Spleen (tissue), 11 donors: ENCODE measurements around the gene UCHL5. TPM values are rescaled to one million over a fixed set of nuclear protein-coding genes. Genes with fewer than 3 reads are reported as not detected.
"Not testable (repeated sequence)": the region's sequence is repeated elsewhere in the genome, so short reads cannot be mapped to it uniquely, and the experiment has no call there.

ENCODE experiments used
- DNase-seq: peaks from one replicate; pipeline ENCODE4 v3.0.0-alpha.2; 2020
- H3K27ac ChIP-seq, 8 donors: fragments of 200-600 bp; sonication (generic) in 7 of 8; 1 replicate in 4 of 8; 2 replicates in 4 of 8; pipeline versions ENCODE4 v1.5.0 to v1.8.0; 2016 to 2021; ENCODE audit warnings: inconsistent platforms in 4 of 8, mild to moderate bottlenecking in 4 of 8, moderate library complexity in 1 of 8
- H3K27me3 ChIP-seq, 7 donors: fragments of 200-600 bp; sonication (generic) in 6 of 7; replicated peaks in 1 of 7; 1 replicate in 4 of 7; 2 replicates in 3 of 7; pipeline versions ENCODE4 v1.5.0 to v1.8.0; 2016 to 2021; ENCODE audit warnings: inconsistent platforms in 3 of 7, mild to moderate bottlenecking in 1 of 7
- H3K36me3 ChIP-seq, 6 donors: fragments of 200-600 bp; sonication (generic) in 5 of 6; 1 replicate in 4 of 6; 2 replicates in 2 of 6; pipeline versions ENCODE4 v1.5.0 to v1.8.0; 2016 to 2021; ENCODE audit warnings: inconsistent platforms in 2 of 6
- H3K4me1 ChIP-seq, 6 donors: fragments of 200-600 bp; sonication (generic) in 5 of 6; 1 replicate in 3 of 6; 2 replicates in 3 of 6; pipeline versions ENCODE4 v1.5.0 to v1.8.0; 2016 to 2021; ENCODE audit warnings: inconsistent platforms in 3 of 6
- H3K4me3 ChIP-seq, 8 donors: fragments of 200-600 bp; sonication (generic) in 7 of 8; 1 replicate in 4 of 8; 2 replicates in 4 of 8; pipeline versions ENCODE4 v1.5.0 to v1.8.0; 2016 to 2021; ENCODE audit warnings: inconsistent platforms in 4 of 8, mild to moderate bottlenecking in 4 of 8, moderate library complexity in 2 of 8
- H3K9me3 ChIP-seq, 8 donors: fragments of 200-600 bp; sonication (generic) in 7 of 8; 1 replicate in 4 of 8; 2 replicates in 4 of 8; pipeline versions ENCODE4 v1.5.0 to v1.8.0; 2016 to 2021; ENCODE audit warnings: inconsistent platforms in 4 of 8
- POLR2A ChIP-seq, 3 donors: fragments of 450-650 bp; IDR thresholded peaks; one replicate each; pipeline ENCODE4 v1.5.1; 2017; ENCODE audit warnings: antibody characterized with exemption in 3 of 3, mild to moderate bottlenecking in 1 of 3
- POLR2AphosphoS5 ChIP-seq, 3 donors: sonication (generic); formaldehyde crosslinking; IDR thresholded peaks; one replicate each; pipeline ENCODE4 v1.5.1; 2017; ENCODE audit warnings: antibody characterized with exemption in 3 of 3
- WGBS, 5 donors: extraction: QIAGEN DNeasy Blood & Tissue Kit in 3 of 5; methylation state at CpG; one replicate each; pipeline versions ENCODE4 v1.1.5 to v1.1.7; 2013 to 2018; 5-methylcytosine and 5-hydroxymethylcytosine counted together
- intact Hi-C: fragments of 100-400 bp; cut with DNase I; formaldehyde crosslinking; loops from one replicate; pipeline ENCODE4 v1.15.0; 2023; ENCODE audit warnings: low total_unique reads
- polyA plus RNA-seq, 3 donors: library from polyadenylated mRNA; stranded (reverse); fragments of 200-250 nt; gene quantifications; one replicate each; pipeline ENCODE4 v1.2.1, GENCODE V29; 2013
- total RNA-seq, 7 donors: library from RNA; depleted of rRNA in 3 of 7; stranded (reverse); fragments of >200 nt in 3 of 7; fragmentation: NEBNext Ultra II Directional in 4 of 7; extraction: Animal tissue kit (Norgen Biotek cat#: 25700) in 4 of 7; gene quantifications; one replicate each; pipeline versions ENCODE4 v1.1.0 to v1.2.1, GENCODE V29; 2016 to 2021
- TF ChIP-seq, protein P1 (sequence below), 11 experiments: fragments of 200-600 bp in 7 of 11; fragments of 450-650 bp in 4 of 11; sonication (generic) in 4 of 11; IDR thresholded peaks in 8 of 11; conservative IDR thresholded peaks in 3 of 11; 1 replicate in 7 of 11; 2 replicates in 4 of 11; pipeline versions ENCODE4 v1.4.0 to v1.8.0; 2016 to 2021; ENCODE audit warnings: antibody characterized with exemption in 11 of 11, inconsistent platforms in 4 of 11, mild to moderate bottlenecking in 1 of 11
- donor health status: healthy with polysubstance abuse.
- donor health status: DM: no; HTN: no; CAD: no; lungs with moderate emphysema.
- donor health status: DM: no; HTN: no; CAD: no.
- donor health status: Bipolar disorder and iron deficiency.
- donor health status: healthy.
- donor health status: DM: no; HTN: no; CAD: no.
- donor health status: DM: yes; HTN: yes; CAD: no.

The UCHL5 gene
- total and polyA plus RNA-seq, 10 donors: 9.9 to 41.7 (median 32.8) TPM

DNA sequence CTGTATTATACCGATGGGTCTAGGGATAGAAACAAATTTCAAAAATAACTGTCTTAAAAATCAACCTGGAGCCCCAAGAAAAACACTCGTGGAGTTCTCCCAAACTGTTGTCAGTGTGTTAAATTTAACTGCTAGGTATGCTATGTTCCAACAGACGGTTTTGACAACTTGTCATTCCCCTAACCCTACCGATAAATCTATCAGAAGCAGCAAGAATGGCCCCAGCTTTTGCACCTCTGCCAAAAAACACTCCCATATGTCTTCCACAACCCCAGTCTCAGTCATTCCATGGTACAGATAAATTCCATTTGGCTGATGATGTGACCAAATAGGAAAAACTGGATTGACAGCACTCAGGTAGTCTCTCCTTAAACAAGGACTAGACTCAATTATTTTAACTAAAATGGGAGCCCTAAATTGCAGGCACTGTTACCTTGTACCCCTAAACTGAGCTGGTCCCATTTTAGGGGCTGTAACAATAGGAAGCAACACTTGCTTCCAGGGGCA is 4.9 kb downstream of the UCHL5 start:
- 90 to 95% (median 93%) methylated on average over 4 of the region's 4 CpGs for WGBS, 5 donors
- intact Hi-C loops: no loop called here

DNA sequence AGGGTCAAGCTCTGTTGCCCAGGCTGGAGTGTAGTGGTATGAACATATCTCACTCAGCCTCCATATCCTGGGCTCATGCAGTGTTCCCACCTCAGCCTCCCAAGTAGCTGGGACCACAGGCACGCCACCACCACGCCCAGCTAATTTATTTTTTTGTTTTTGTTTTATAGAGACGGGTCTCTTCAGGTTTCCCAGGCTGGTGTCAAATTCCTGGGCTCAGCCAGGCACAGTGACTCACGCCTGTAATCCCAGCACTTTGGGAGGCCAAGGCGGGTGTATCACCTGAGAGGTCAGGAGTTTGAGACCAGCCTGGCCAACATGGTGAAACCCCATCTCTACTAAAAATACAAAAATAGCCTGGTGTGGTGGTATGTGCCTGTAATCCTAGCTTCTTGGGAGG is 10.2 kb downstream of the UCHL5 start:
- H3K4me1 ChIP-seq, H3K27me3 ChIP-seq, H3K27ac ChIP-seq, H3K4me3 ChIP-seq, DNase-seq, H3K9me3 ChIP-seq, intact Hi-C loops: not testable (repeated sequence)
- H3K36me3 ChIP-seq: peaks cover 0 to 68% (median 28%) of the 10 kb centered on the region in 6 donors
- 94 to 100% (median 96%) methylated on average over 5 of the region's 5 CpGs for WGBS, 5 donors

More for the DNA sequence above, 4.9 kb downstream of the UCHL5 start:
- no peak for DNase-seq
- H3K27ac ChIP-seq: no peak overlapping the region
- TF ChIP-seq POLR2AphosphoS5 (IDR thresholded peaks at IDR 0.05) (no peak), POLR2A (IDR thresholded peaks at IDR 0.05) (no peak)
- TF ChIP-seq, protein P1, sequence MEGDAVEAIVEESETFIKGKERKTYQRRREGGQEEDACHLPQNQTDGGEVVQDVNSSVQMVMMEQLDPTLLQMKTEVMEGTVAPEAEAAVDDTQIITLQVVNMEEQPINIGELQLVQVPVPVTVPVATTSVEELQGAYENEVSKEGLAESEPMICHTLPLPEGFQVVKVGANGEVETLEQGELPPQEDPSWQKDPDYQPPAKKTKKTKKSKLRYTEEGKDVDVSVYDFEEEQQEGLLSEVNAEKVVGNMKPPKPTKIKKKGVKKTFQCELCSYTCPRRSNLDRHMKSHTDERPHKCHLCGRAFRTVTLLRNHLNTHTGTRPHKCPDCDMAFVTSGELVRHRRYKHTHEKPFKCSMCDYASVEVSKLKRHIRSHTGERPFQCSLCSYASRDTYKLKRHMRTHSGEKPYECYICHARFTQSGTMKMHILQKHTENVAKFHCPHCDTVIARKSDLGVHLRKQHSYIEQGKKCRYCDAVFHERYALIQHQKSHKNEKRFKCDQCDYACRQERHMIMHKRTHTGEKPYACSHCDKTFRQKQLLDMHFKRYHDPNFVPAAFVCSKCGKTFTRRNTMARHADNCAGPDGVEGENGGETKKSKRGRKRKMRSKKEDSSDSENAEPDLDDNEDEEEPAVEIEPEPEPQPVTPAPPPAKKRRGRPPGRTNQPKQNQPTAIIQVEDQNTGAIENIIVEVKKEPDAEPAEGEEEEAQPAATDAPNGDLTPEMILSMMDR (IDR thresholded peaks at IDR 0.05 in 8 of 11, conservative IDR thresholded peaks at IDR 0.05 in 3 of 11): no peak
- H3K4me1 ChIP-seq: peaks cover 12 to 44% (median 20%) of the 10 kb centered on the region in 6 donors
- H3K27me3 ChIP-seq: no peaks in the 10 kb centered on the region
- H3K4me3 ChIP-seq: no peak overlapping the region
- no peaks in the 10 kb centered on the region for H3K9me3 ChIP-seq
- peaks cover 0 to 30% (median 15%) of the 10 kb centered on the region in 6 donors for H3K36me3 ChIP-seq

DNA sequence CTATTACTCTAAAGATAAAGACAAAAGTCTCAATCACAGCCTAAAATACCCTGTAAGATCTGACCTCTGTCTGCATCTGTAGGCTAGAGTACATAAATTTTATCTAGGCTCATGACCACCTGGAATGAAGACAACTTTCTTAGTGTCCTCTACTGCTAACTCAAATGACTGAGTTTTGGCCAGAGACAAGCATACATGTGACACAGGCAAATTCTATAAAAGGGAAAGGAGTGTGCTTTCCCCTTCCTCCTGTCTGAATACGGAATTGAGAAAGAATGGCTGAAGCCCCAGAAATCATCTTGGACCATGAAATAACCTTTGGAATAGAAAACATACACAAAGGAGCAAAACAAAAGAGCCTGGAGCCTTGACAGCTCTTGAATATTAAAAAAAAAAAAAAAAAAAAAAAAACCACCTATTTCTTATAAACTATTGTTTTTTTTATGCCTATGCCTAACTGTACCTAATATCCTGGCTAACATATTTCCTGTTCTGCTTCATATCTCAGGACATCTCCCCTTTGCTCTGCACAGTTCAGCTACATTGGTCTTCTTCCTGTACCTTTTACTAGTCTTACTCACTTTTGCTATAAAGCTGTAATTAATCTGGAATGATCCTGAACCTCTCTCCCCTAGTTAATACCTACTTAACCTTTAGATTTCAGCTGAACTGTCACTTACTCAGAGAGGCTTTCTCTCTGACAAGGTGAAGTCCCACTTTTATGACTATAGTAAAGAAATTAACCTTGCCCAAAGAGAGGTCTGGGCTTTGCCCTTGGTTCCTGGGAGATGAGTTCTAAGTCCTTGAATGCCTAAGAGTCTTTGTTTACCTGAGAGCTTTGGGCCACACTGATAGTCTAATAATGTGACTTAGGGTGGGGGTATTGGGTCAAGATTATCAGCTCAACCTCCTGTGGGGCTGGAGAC is 16.1 kb downstream of the UCHL5 start:
- no peak for DNase-seq
- Histone ChIP-seq H3K4me3 (no peak overlapping the region), H3K4me1 (no peaks in the 10 kb centered on the region), H3K27ac (no peak overlapping the region), H3K9me3 (no peaks in the 10 kb centered on the region), H3K36me3 (peaks cover 0 to 56% (median 10%) of the 10 kb centered on the region in 6 donors), H3K27me3 (no peaks in the 10 kb centered on the region)
- WGBS, 5 donors: 81 to 100% (median 88%) methylated on average over 1 of the region's 1 CpG
- TF ChIP-seq, protein P1 (IDR thresholded peaks at IDR 0.05 in 8 of 11, conservative IDR thresholded peaks at IDR 0.05 in 3 of 11): no peak
- TF ChIP-seq POLR2AphosphoS5 (IDR thresholded peaks at IDR 0.05) (no peak), POLR2A (IDR thresholded peaks at IDR 0.05) (no peak)
- intact Hi-C loops: no loop called here

GRCh38 chr1:193040011-193040410 is 19.1 kb downstream of the UCHL5 start:
- Histone ChIP-seq H3K4me3 (no peak overlapping the region), H3K36me3 (peaks cover 0 to 29% (median 9%) of the 10 kb centered on the region in 6 donors), H3K27ac (no peak overlapping the region), H3K9me3 (no peaks in the 10 kb centered on the region), H3K4me1 (peaks cover 0 to 9% (median 0%) of the 10 kb centered on the region in 6 donors), H3K27me3 (no peaks in the 10 kb centered on the region)
- TF ChIP-seq POLR2A (IDR thresholded peaks at IDR 0.05) (no peak), POLR2AphosphoS5 (IDR thresholded peaks at IDR 0.05) (no peak)
- TF ChIP-seq, protein P1 (IDR thresholded peaks at IDR 0.05 in 8 of 11, conservative IDR thresholded peaks at IDR 0.05 in 3 of 11): no peak
- intact Hi-C loops: no loop called here
- no peak for DNase-seq
- 92 to 97% (median 94%) methylated on average over 3 of the region's 3 CpGs for WGBS, 5 donors
